B cell (primary cell): Measurements from ENCODE around the gene KRIT1. TPM values are rescaled to one million over a fixed set of nuclear protein-coding genes. Genes with fewer than 3 reads are reported as not detected.
A peak's percentile ranks its signal among the peaks of the same experiment; 100 is the strongest.

Experiments used
- ATAC-seq: fragments of 200-7000 bp; cut with Tn5 transposase; one replicate; pipeline ENCODE4 v1.10.0; 2021; ENCODE audit warnings: low read depth, mild to moderate bottlenecking, moderate number of reproducible peaks, moderate library complexity
- CTCF ChIA-PET: fragments of 350-600 bp; sonication (Branson Sonifier 250); formaldehyde crosslinking; loops from one replicate; lab custom pipeline; 2021; ENCODE audit warnings: antibody characterized with exemption, inconsistent platforms; lab: Charles Lee
- POLR2A ChIA-PET: fragments of 350-600 bp; sonication (Branson Sonifier 250); formaldehyde crosslinking; loops from one replicate; lab custom pipeline; 2021; ENCODE audit warnings: antibody characterized with exemption; lab: Charles Lee
- DNase-seq: peaks from one replicate; pipeline ENCODE4 v3.0.0; 2013
- H2AFZ ChIP-seq: 2 replicates; pipeline ENCODE4 v1.6.1; 2012; ENCODE audit warnings: mild to moderate bottlenecking, low read depth, low read length; ENCODE audit not compliant: insufficient read depth, poor library complexity, severe bottlenecking
- H3K27ac ChIP-seq, 2 donors: 1 replicate in 1 of 2; 2 replicates in 1 of 2; pipeline ENCODE4 v1.5.1; 2012 to 2013; ENCODE audit warnings: low read length in 2 of 2, mild to moderate bottlenecking in 2 of 2, moderate library complexity in 1 of 2
- H3K27me3 ChIP-seq, 4 experiments: fragments of 200-600 bp in 1 of 4; sonication (generic) in 1 of 4; replicated peaks in 1 of 4; 1 replicate in 2 of 4; 2 replicates in 2 of 4; pipeline versions ENCODE4 v1.6.1 to v1.7.0; 2013 to 2016; ENCODE audit warnings: low read length in 3 of 4, mild to moderate bottlenecking in 2 of 4, mixed read lengths in 1 of 4, moderate library complexity in 1 of 4; ENCODE audit not compliant: insufficient read depth in 4 of 4, control insufficient read depth in 3 of 4; ENCODE audit errors: control extremely low read depth in 1 of 4
- H3K36me3 ChIP-seq, 2 experiments: replicated peaks in 1 of 2; 1 replicate in 1 of 2; 2 replicates in 1 of 2; pipeline versions ENCODE4 v1.6.1 to v1.7.1; 2013; ENCODE audit warnings: low read length in 1 of 2; ENCODE audit not compliant: insufficient read depth in 2 of 2, control insufficient read depth in 1 of 2; ENCODE audit errors: control extremely low read depth in 1 of 2, extremely low read depth in 1 of 2
- H3K4me1 ChIP-seq, 2 donors: fragments of 200-600 bp in 1 of 2; sonication (generic) in 1 of 2; 1 replicate in 1 of 2; 2 replicates in 1 of 2; pipeline versions ENCODE4 v1.5.1 to v1.6.1; 2013 to 2017; ENCODE audit warnings: low read length in 2 of 2; ENCODE audit not compliant: control insufficient read depth in 2 of 2, insufficient read depth in 2 of 2
- H3K4me2 ChIP-seq: replicated peaks from 2 replicates; pipeline ENCODE3; 2012; ENCODE audit warnings: mild to moderate bottlenecking, low read depth, low read length; ENCODE audit not compliant: poor library complexity, severe bottlenecking
- H3K4me3 ChIP-seq, 5 experiments: fragments of 200-600 bp in 1 of 5; sonication (generic) in 1 of 5; 1 replicate in 3 of 5; 2 replicates in 2 of 5; pipeline versions ENCODE4 v1.5.1 to v1.7.0; 2011 to 2016; ENCODE audit warnings: low read length in 4 of 5, mild to moderate bottlenecking in 4 of 5, low read depth in 2 of 5, control low read depth in 1 of 5, moderate library complexity in 1 of 5; ENCODE audit not compliant: insufficient read depth in 1 of 5; ENCODE audit errors: control extremely low read depth in 1 of 5, extremely low read depth in 1 of 5
- H3K79me2 ChIP-seq: fragments of 200-600 bp; sonication (generic); one replicate; pipeline ENCODE4 v1.6.0; 2016; ENCODE audit warnings: low read length; ENCODE audit not compliant: control insufficient read depth, insufficient read depth
- H3K9ac ChIP-seq: fragments of 200-600 bp; sonication (generic); 2 replicates; pipeline ENCODE4 v1.6.1; 2017; ENCODE audit warnings: mild to moderate bottlenecking, low read length, moderate library complexity
- H3K9me3 ChIP-seq, 3 donors: one replicate each; pipeline versions ENCODE4 v1.6.1 to v1.7.1; 2013; ENCODE audit warnings: low read length in 2 of 3; ENCODE audit not compliant: control insufficient read depth in 2 of 3, insufficient read depth in 1 of 3; ENCODE audit errors: control extremely low read depth in 1 of 3
- H4K20me1 ChIP-seq: 2 replicates; pipeline ENCODE4 v1.6.0; 2012; ENCODE audit warnings: mild to moderate bottlenecking, low read length; ENCODE audit not compliant: insufficient read depth, control insufficient read depth, poor library complexity, severe bottlenecking
- H3K27ac Mint-ChIP-seq: one replicate; pipeline ENCODE4 v1.8.0; 2021; ENCODE audit warnings: mixed read lengths
- H3K27me3 Mint-ChIP-seq: one replicate; pipeline ENCODE4 v1.8.0; 2021; ENCODE audit warnings: mixed read lengths
- H3K4me1 Mint-ChIP-seq: one replicate; pipeline ENCODE4 v1.8.0; 2021; ENCODE audit warnings: mixed read lengths
- H3K4me3 Mint-ChIP-seq: one replicate; pipeline ENCODE4 v1.8.0; 2021; ENCODE audit warnings: mixed read lengths
- H3K9me3 Mint-ChIP-seq: one replicate; pipeline ENCODE4 v1.8.0; 2022; ENCODE audit warnings: mixed read lengths; ENCODE audit not compliant: insufficient read depth
- CTCF ChIP-seq: fragments of 200-600 bp; IDR thresholded peaks from one replicate; pipeline ENCODE4 v1.8.0; 2022; ENCODE audit warnings: antibody characterized with exemption, mild to moderate bottlenecking
- EZH2 ChIP-seq: IDR thresholded peaks from 2 replicates; pipeline ENCODE4 v1.6.1; 2012; ENCODE audit warnings: borderline replicate concordance, low read depth, mild to moderate bottlenecking, moderate library complexity, low read length; ENCODE audit not compliant: insufficient read depth, poor library complexity, severe bottlenecking
- WGBS: methylation state at CpG from one replicate; pipeline ENCODE4 v1.1.5; 2013; ENCODE audit warnings: missing lambda C conversion rate; ENCODE audit not compliant: insufficient coverage; 5-methylcytosine and 5-hydroxymethylcytosine counted together
- intact Hi-C: fragments of 100-400 bp; cut with micrococcal nuclease; formaldehyde crosslinking; loops from one replicate; pipeline ENCODE4 v1.10.0; 2022
- polyA plus RNA-seq: library from polyadenylated mRNA; depleted of rRNA; stranded (reverse); fragments of >200 nt; gene quantifications from 2 replicates; pipeline ENCODE4 v1.2.3, GENCODE V29; 2012
- total RNA-seq, 2 donors: library from RNA; stranded (reverse); fragments of 120-200 nt in 1 of 2; gene quantifications; 1 replicate in 1 of 2; 2 replicates in 1 of 2; pipeline versions ENCODE4 v1.2.3 to v1.2.4, GENCODE V29; 2013 to 2022

The KRIT1 gene
- total and polyA plus RNA-seq, 2 donors (not counting 1 experiment from before 2014, with no cell fraction given), result 25.0 to 78.1 TPM

GRCh38 chr7:92178928-92179924, 66.5 kb downstream of the KRIT1 start, which contains the start of gene LRRD1:
Gene LRRD1 (minus strand): TSS chr7:92179142. CDS start chr7:92165202, 13,940 bp downstream.
- no peaks in the 10 kb centered on the region for H3K36me3 ChIP-seq
- peaks cover 7 to 9% of the 10 kb centered on the region in 2 donors for H3K4me1 ChIP-seq
- H3K4me3 Mint-ChIP-seq, result peak within 1 kb of the TSS; percentile 83
- peak within 1 kb of the TSS; percentile 76 for H3K9ac ChIP-seq
- 9% methylated on average over 56 of the region's 60 CpGs for WGBS
- peaks cover 10% of the 10 kb centered on the region for H3K4me1 Mint-ChIP-seq
- no peaks in the 10 kb centered on the region for H4K20me1 ChIP-seq
- H3K9me3 ChIP-seq, result peaks cover 0 to 4% (median 0%) of the 10 kb centered on the region in 3 donors
- H3K27ac Mint-ChIP-seq, result peak within 1 kb of the TSS; percentile 41
- no peak within 1 kb of the TSS for H3K27ac ChIP-seq
- no peaks in the 10 kb centered on the region for H3K79me2 ChIP-seq
- peak within 1 kb of the TSS; percentile 98 for H3K4me2 ChIP-seq
- ChIA-PET CTCF (interaction anchor here (0.8 to 2.5 kb wide), 7 partner anchors 13 to 341 kb away, joined by 3 to 9 read pairs (median 3); partner anchors contain the start of gene GATAD1), POLR2A (no interaction called here)
- peaks cover 4% of the 10 kb centered on the region for H3K27me3 Mint-ChIP-seq
- ATAC-seq (peak; percentile 100), DNase-seq (peak; percentile 89)
- peak; percentile 100 for TF ChIP-seq CTCF
- no peak for TF ChIP-seq EZH2
- peak within 1 kb of the TSS; percentile 99 for H2AFZ ChIP-seq
- intact Hi-C loops, result loop anchor here (1.0 to 5.0 kb wide), 5 partner anchors 45 to 297 kb away; partner anchors contain the start of genes AKAP9, ANKIB1, CYP51A1 and GATAD1
- H3K27me3 ChIP-seq, result no peaks in the 10 kb centered on the region
- H3K9me3 Mint-ChIP-seq, result no peaks in the 10 kb centered on the region
- H3K4me3 ChIP-seq, result peak within 1 kb of the TSS; percentile 21 to 73 (median 56)
